Lung (tissue), 12 donors: ENCODE measurements around the gene YIPF2. TPM values are rescaled to one million over a fixed set of nuclear protein-coding genes. Genes with fewer than 3 reads are reported as not detected.

ENCODE experiments used
- ATAC-seq: fragments of 200-7000 bp; cut with Tn5 transposase; one replicate; pipeline ENCODE4 v1.9.1; 2020; ENCODE audit warnings: moderate number of reproducible peaks; ENCODE audit not compliant: insufficient read depth, low FRiP score
- DNase-seq, 3 donors: peaks; one replicate each; pipeline ENCODE4 v3.0.0-alpha.2; 2013 to 2017
- H3K27ac ChIP-seq, 2 donors: one replicate each; pipeline ENCODE4 v1.5.1; 2013; ENCODE audit warnings: mild to moderate bottlenecking in 2 of 2, moderate library complexity in 2 of 2, control low read depth in 1 of 2, inconsistent platforms in 1 of 2, low read depth in 1 of 2, low read length in 1 of 2
- H3K27me3 ChIP-seq, 3 donors: one replicate each; pipeline ENCODE4 v1.5.1; 2013; ENCODE audit warnings: low read length in 2 of 3; ENCODE audit not compliant: control insufficient read depth in 3 of 3, insufficient read depth in 3 of 3
- H3K36me3 ChIP-seq, 4 donors: one replicate each; pipeline ENCODE4 v1.5.1; 2013; ENCODE audit warnings: low read length in 4 of 4, mild to moderate bottlenecking in 1 of 4, moderate library complexity in 1 of 4; ENCODE audit not compliant: control insufficient read depth in 4 of 4, insufficient read depth in 4 of 4
- H3K4me1 ChIP-seq, 5 donors: one replicate each; pipeline ENCODE4 v1.5.1; 2013; ENCODE audit warnings: low read length in 5 of 5, mild to moderate bottlenecking in 2 of 5, moderate library complexity in 1 of 5; ENCODE audit not compliant: control insufficient read depth in 5 of 5, insufficient read depth in 5 of 5
- H3K4me3 ChIP-seq: one replicate; pipeline ENCODE4 v1.5.1; 2013; ENCODE audit warnings: mild to moderate bottlenecking, control low read depth, moderate library complexity
- H3K9ac ChIP-seq, 2 donors: one replicate each; pipeline ENCODE4 v1.5.1; 2013; ENCODE audit warnings: low read length in 2 of 2, control low read depth in 1 of 2; ENCODE audit not compliant: insufficient read depth in 1 of 2
- H3K9me3 ChIP-seq, 4 donors: one replicate each; pipeline ENCODE4 v1.5.1; 2013; ENCODE audit warnings: low read length in 3 of 4, mild to moderate bottlenecking in 1 of 4, moderate library complexity in 1 of 4; ENCODE audit not compliant: control insufficient read depth in 4 of 4, insufficient read depth in 3 of 4
- WGBS, 2 donors: extraction: QIAGEN DNeasy Blood & Tissue Kit; methylation state at CpG; one replicate each; pipeline ENCODE4 v1.1.7; 2013; 5-methylcytosine and 5-hydroxymethylcytosine counted together
- polyA plus RNA-seq, 2 donors: library from polyadenylated mRNA; stranded (reverse); fragments of 200-250 nt; gene quantifications; one replicate each; pipeline ENCODE4 v1.2.1, GENCODE V29; 2013
- total RNA-seq, 2 donors: library from RNA; depleted of rRNA in 1 of 2; stranded (reverse); fragments of >200 nt in 1 of 2; gene quantifications; one replicate each; pipeline ENCODE4 v1.2.1, GENCODE V29; 2014 to 2021
- TF ChIP-seq, protein P1 (sequence below): IDR thresholded peaks from 2 replicates; pipeline ENCODE4 v1.5.1; 2012; ENCODE audit warnings: mild to moderate bottlenecking; ENCODE audit errors: control extremely low read depth, extremely low read depth
- donor health status: control.
- donor health status: control.
- donor health status: Bipolar disorder and iron deficiency.
- donor health status: healthy.
- donor health status: DM: yes; HTN: yes; CAD: no.

YIPF2 gene
- total and polyA plus RNA-seq, 4 donors = 54.7 to 77.8 (median 67.4) TPM

DNA sequence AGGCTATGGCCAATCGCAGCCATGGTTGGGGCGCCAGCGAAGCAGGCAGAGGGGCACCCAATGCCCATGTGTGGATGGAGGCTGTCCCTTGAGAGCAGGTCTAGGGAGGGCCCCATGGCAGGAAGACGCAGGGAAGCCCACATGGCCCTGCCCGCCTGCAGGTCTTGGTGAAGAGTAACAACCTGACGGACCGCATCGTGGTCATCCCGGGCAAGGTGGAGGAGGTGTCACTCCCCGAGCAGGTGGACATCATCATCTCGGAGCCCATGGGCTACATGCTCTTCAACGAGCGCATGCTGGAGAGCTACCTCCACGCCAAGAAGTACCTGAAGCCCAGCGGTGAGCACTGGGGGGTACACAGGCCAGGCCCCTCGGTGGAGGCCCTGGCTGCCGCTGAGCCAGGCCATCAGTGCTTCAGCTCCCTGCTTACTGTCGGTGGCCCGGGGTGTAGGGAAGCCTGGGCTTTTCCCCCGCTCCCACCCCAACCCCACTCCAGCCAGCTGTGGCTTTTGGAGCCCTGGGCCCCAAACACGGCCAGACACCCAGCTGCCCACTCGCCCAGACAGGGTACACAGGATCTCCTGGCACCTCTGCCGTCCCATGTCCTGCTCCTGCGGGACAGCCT is 14.6 kb downstream of the YIPF2 start:
- TF ChIP-seq, protein P1, sequence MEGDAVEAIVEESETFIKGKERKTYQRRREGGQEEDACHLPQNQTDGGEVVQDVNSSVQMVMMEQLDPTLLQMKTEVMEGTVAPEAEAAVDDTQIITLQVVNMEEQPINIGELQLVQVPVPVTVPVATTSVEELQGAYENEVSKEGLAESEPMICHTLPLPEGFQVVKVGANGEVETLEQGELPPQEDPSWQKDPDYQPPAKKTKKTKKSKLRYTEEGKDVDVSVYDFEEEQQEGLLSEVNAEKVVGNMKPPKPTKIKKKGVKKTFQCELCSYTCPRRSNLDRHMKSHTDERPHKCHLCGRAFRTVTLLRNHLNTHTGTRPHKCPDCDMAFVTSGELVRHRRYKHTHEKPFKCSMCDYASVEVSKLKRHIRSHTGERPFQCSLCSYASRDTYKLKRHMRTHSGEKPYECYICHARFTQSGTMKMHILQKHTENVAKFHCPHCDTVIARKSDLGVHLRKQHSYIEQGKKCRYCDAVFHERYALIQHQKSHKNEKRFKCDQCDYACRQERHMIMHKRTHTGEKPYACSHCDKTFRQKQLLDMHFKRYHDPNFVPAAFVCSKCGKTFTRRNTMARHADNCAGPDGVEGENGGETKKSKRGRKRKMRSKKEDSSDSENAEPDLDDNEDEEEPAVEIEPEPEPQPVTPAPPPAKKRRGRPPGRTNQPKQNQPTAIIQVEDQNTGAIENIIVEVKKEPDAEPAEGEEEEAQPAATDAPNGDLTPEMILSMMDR = no peak
- ATAC-seq (no peak), DNase-seq (no peak)
- Histone ChIP-seq H3K9ac (no peak overlapping the region), H3K4me3 (no peak overlapping the region), H3K9me3 (no peaks in the 10 kb centered on the region), H3K27ac (no peak overlapping the region), H3K4me1 (no peaks in the 10 kb centered on the region), H3K27me3 (no peaks in the 10 kb centered on the region), H3K36me3 (peaks cover 12 to 47% (median 24%) of the 10 kb centered on the region in 4 donors)
- WGBS, 2 donors = 93 to 97% methylated on average over 24 of the region's 24 CpGs

DNA sequence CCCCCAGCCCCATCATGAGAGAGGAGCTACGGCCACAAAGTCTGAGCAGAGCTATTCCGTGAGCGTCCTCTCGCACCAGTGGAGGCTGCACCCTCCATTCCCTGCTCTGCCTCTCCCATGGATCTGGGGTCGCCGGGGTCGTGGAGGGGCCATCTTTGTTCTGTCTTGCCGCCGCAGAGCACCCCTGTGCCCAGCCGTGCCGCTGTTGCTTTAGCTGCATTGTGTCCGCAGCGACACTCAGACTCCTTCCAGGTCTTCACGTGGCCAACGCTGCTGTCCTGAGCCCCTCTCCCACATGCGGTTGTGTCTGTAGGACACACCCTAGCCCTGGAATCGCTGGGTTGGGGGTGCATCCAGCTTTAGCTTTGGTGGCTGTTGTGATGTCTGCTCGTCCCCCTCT is 15.8 kb downstream of the YIPF2 start:
- no peak for ATAC-seq
- Histone ChIP-seq H3K9ac (no peak overlapping the region), H3K4me3 (no peak overlapping the region), H3K4me1 (no peaks in the 10 kb centered on the region), H3K9me3 (no peaks in the 10 kb centered on the region), H3K27ac (no peak overlapping the region), H3K27me3 (no peaks in the 10 kb centered on the region), H3K36me3 (peaks cover 12 to 56% (median 27%) of the 10 kb centered on the region in 4 donors)
- TF ChIP-seq, protein P1 = no peak
- DNase-seq = no peak
- WGBS, 2 donors = 98% methylated on average over 18 of the region's 18 CpGs

DNA sequence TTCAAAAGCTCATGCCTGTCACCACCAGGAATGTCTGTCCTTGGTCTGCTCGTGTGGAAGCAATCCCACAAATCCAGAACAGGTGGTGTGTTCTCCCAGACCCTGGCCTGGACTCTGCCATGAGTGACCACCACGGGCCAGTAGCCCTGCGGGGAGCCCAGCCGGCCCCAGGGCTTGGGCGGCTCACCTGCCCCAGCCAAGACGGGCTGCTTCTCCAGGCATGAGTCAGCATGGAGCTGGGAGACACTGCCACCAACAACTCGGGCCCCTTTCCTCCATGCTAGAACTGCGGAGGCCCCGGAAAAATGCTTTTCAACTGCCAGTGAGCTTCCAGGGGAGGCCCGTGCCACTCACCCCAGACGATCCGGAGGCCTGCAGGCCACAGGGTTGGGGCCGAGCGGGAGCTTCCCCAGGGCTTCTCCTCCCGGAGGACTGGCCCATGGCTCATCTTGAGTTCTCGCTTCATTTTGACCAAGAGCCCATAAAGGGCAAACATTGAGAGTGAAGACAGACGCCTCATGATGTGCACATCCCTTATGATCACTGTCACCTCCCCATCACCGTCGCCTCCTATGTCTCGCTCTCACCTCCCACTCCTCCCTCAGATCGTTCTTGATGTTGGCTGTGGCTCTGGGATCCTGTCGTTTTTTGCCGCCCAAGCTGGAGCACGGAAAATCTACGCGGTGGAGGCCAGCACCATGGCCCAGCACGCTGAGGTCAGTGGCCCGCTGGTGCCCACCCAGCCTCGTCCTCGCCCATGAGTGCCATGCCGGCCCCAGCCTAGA is 16.7 kb downstream of the YIPF2 start:
- TF ChIP-seq, protein P1 = no peak
- no peaks in the 10 kb centered on the region for H3K4me1 ChIP-seq
- H3K9me3 ChIP-seq = no peaks in the 10 kb centered on the region
- WGBS, 2 donors = 93 to 94% methylated on average over 31 of the region's 31 CpGs
- DNase-seq (no peak), ATAC-seq (no peak)
- peaks cover 12 to 58% (median 27%) of the 10 kb centered on the region in 4 donors for H3K36me3 ChIP-seq
- no peaks in the 10 kb centered on the region for H3K27me3 ChIP-seq
- no peak overlapping the region for H3K9ac ChIP-seq
- H3K4me3 ChIP-seq = no peak overlapping the region
- no peak overlapping the region for H3K27ac ChIP-seq
